Vagina (tissue), 2 donors: ENCODE results near the gene PYGM. TPM values are rescaled to one million over a fixed set of nuclear protein-coding genes. Genes with fewer than 3 reads are reported as not detected.

Experiments used
- DNase-seq, 2 donors: peaks; one replicate each; pipeline ENCODE4 v3.0.0-alpha.2; 2017; ENCODE audit errors: extremely low spot score in 2 of 2
- H3K27ac ChIP-seq: fragments of 200-600 bp; sonication (generic); one replicate; pipeline ENCODE4 v1.5.1; 2019
- H3K27me3 ChIP-seq: fragments of 200-600 bp; sonication (generic); one replicate; pipeline ENCODE4 v1.5.1; 2019
- H3K36me3 ChIP-seq, 2 donors: fragments of 200-600 bp; sonication (generic); one replicate each; pipeline ENCODE4 v1.5.1; 2017 to 2019
- H3K4me1 ChIP-seq: fragments of 200-600 bp; sonication (generic); one replicate; pipeline ENCODE4 v1.5.1; 2019
- H3K4me3 ChIP-seq, 2 donors: fragments of 200-600 bp; sonication (generic); 1 replicate in 1 of 2; 2 replicates in 1 of 2; pipeline ENCODE4 v1.5.1; 2016 to 2019
- H3K9me3 ChIP-seq: fragments of 200-600 bp; sonication (generic); one replicate; pipeline ENCODE4 v1.5.1; 2019
- POLR2A ChIP-seq, 2 donors: fragments of 450-650 bp; IDR thresholded peaks; one replicate each; pipeline ENCODE4 v1.6.1; 2017; ENCODE audit warnings: antibody characterized with exemption in 2 of 2, mild to moderate bottlenecking in 2 of 2, moderate library complexity in 2 of 2
- POLR2AphosphoS5 ChIP-seq, 2 donors: sonication (generic); formaldehyde crosslinking; IDR thresholded peaks; one replicate each; pipeline ENCODE4 v1.9.0; 2017; ENCODE audit warnings: antibody characterized with exemption in 2 of 2, mild to moderate bottlenecking in 2 of 2, low read depth in 1 of 2; ENCODE audit not compliant: insufficient read depth in 1 of 2
- intact Hi-C: fragments of 100-400 bp; cut with DNase I; formaldehyde crosslinking; loops from one replicate; pipeline ENCODE4 v1.15.1; 2023
- total RNA-seq: library from RNA; depleted of rRNA; stranded (reverse); fragments of >200 nt; gene quantifications from one replicate; pipeline ENCODE4 v1.2.3, GENCODE V29; 2016
- TF ChIP-seq, protein P1 (sequence below), 3 experiments: fragments of 450-650 bp in 2 of 3; fragments of 200-600 bp in 1 of 3; sonication (generic) in 1 of 3; IDR thresholded peaks; one replicate each; pipeline ENCODE4 v1.5.1; 2017 to 2019; ENCODE audit warnings: antibody characterized with exemption in 3 of 3, mild to moderate bottlenecking in 2 of 3, moderate library complexity in 2 of 3

The PYGM gene
- total RNA-seq, 1 donor from 2014 or later: 0.98 TPM

- H3K36me3 ChIP-seq: peaks cover 0 to 18% of the 10 kb centered on the region in 2 donors
- TF ChIP-seq POLR2AphosphoS5 (IDR thresholded peaks at IDR 0.05; ENCODE audit: insufficient read depth in 1 of 2, low read depth in 1 of 2) (no peak), POLR2A (IDR thresholded peaks at IDR 0.05) (no peak)
- TF ChIP-seq, protein P1, sequence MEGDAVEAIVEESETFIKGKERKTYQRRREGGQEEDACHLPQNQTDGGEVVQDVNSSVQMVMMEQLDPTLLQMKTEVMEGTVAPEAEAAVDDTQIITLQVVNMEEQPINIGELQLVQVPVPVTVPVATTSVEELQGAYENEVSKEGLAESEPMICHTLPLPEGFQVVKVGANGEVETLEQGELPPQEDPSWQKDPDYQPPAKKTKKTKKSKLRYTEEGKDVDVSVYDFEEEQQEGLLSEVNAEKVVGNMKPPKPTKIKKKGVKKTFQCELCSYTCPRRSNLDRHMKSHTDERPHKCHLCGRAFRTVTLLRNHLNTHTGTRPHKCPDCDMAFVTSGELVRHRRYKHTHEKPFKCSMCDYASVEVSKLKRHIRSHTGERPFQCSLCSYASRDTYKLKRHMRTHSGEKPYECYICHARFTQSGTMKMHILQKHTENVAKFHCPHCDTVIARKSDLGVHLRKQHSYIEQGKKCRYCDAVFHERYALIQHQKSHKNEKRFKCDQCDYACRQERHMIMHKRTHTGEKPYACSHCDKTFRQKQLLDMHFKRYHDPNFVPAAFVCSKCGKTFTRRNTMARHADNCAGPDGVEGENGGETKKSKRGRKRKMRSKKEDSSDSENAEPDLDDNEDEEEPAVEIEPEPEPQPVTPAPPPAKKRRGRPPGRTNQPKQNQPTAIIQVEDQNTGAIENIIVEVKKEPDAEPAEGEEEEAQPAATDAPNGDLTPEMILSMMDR (IDR thresholded peaks at IDR 0.05): no peak
- DNase-seq: no peak
- H3K27me3 ChIP-seq: no peaks in the 10 kb centered on the region
- no peak overlapping the region for H3K27ac ChIP-seq
- no peak overlapping the region for H3K4me3 ChIP-seq
- intact Hi-C loops: no loop called here
- H3K9me3 ChIP-seq: no peaks in the 10 kb centered on the region
- H3K4me1 ChIP-seq: no peaks in the 10 kb centered on the region
Observed at GRCh38 chr11:64790205-64791095, 30.7 kb upstream of the PYGM start.

- Histone ChIP-seq H3K4me1 (no peaks in the 10 kb centered on the region), H3K36me3 (peaks cover 0 to 18% of the 10 kb centered on the region in 2 donors), H3K4me3 (no peak overlapping the region), H3K27me3 (no peaks in the 10 kb centered on the region), H3K9me3 (no peaks in the 10 kb centered on the region), H3K27ac (no peak overlapping the region)
- DNase-seq: no peak
- TF ChIP-seq, protein P1 (IDR thresholded peaks at IDR 0.05): no peak
- TF ChIP-seq POLR2A (IDR thresholded peaks at IDR 0.05) (no peak), POLR2AphosphoS5 (IDR thresholded peaks at IDR 0.05; ENCODE audit: insufficient read depth in 1 of 2, low read depth in 1 of 2) (no peak)
- intact Hi-C loops: no loop called here
Observed at GRCh38 chr11:64789331-64790204, 29.8 kb upstream of the PYGM start.

GRCh38 chr11:64788321-64789215 is 28.8 kb upstream of the PYGM start:
- intact Hi-C loops: no loop called here
- TF ChIP-seq, protein P1 (IDR thresholded peaks at IDR 0.05): no peak
- TF ChIP-seq POLR2A (IDR thresholded peaks at IDR 0.05) (no peak), POLR2AphosphoS5 (IDR thresholded peaks at IDR 0.05; ENCODE audit: insufficient read depth in 1 of 2, low read depth in 1 of 2) (no peak)
- Histone ChIP-seq H3K27ac (no peak overlapping the region), H3K36me3 (peaks cover 0 to 18% of the 10 kb centered on the region in 2 donors), H3K4me3 (no peak overlapping the region), H3K4me1 (no peaks in the 10 kb centered on the region), H3K9me3 (no peaks in the 10 kb centered on the region), H3K27me3 (no peaks in the 10 kb centered on the region)
- no peak for DNase-seq

GRCh38 chr11:64787526-64788320 is 27.9 kb upstream of the PYGM start:
- H3K9me3 ChIP-seq: no peaks in the 10 kb centered on the region
- H3K27ac ChIP-seq: no peak overlapping the region
- H3K4me1 ChIP-seq: no peaks in the 10 kb centered on the region
- H3K27me3 ChIP-seq: no peaks in the 10 kb centered on the region
- TF ChIP-seq, protein P1 (IDR thresholded peaks at IDR 0.05): peak; percentile 23 to 31 (median 26)
- TF ChIP-seq POLR2A (IDR thresholded peaks at IDR 0.05) (no peak), POLR2AphosphoS5 (IDR thresholded peaks at IDR 0.05; ENCODE audit: insufficient read depth in 1 of 2, low read depth in 1 of 2) (no peak)
- H3K4me3 ChIP-seq: no peak overlapping the region
- H3K36me3 ChIP-seq: peaks cover 0 to 18% of the 10 kb centered on the region in 2 donors
- DNase-seq: no peak
- intact Hi-C loops: no loop called here
